ENCODE measurements around the gene SPEG. TPM values are rescaled to one million over a fixed set of nuclear protein-coding genes. Genes with fewer than 3 reads are reported as not detected.

The SPEG gene
- total and polyA plus RNA-seq, 3 donors from 2014 or later = 16.0 to 24.3 (median 23.0) TPM

- H3K9me3 ChIP-seq = no peaks in the 10 kb centered on the region
- no peak within 1 kb of the TSS for H3K27ac ChIP-seq
- no peaks in the 10 kb centered on the region for H3K36me3 ChIP-seq (ENCODE audit: low read depth, missing control alignments)
- H3K27me3 ChIP-seq = no peaks in the 10 kb centered on the region
- 33 to 47% methylated on average over 8 to 31 of the region's 31 CpGs for WGBS, 2 donors
- peaks cover 12% of the 10 kb centered on the region for H3K4me1 ChIP-seq
- no peak for TF ChIP-seq POLR2A (IDR thresholded peaks at IDR 0.05)
- TF ChIP-seq, protein P1, sequence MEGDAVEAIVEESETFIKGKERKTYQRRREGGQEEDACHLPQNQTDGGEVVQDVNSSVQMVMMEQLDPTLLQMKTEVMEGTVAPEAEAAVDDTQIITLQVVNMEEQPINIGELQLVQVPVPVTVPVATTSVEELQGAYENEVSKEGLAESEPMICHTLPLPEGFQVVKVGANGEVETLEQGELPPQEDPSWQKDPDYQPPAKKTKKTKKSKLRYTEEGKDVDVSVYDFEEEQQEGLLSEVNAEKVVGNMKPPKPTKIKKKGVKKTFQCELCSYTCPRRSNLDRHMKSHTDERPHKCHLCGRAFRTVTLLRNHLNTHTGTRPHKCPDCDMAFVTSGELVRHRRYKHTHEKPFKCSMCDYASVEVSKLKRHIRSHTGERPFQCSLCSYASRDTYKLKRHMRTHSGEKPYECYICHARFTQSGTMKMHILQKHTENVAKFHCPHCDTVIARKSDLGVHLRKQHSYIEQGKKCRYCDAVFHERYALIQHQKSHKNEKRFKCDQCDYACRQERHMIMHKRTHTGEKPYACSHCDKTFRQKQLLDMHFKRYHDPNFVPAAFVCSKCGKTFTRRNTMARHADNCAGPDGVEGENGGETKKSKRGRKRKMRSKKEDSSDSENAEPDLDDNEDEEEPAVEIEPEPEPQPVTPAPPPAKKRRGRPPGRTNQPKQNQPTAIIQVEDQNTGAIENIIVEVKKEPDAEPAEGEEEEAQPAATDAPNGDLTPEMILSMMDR (IDR thresholded peaks at IDR 0.05) = no peak
- intact Hi-C loops (cut with DNase I; ENCODE audit: low total_unique reads) = no loop called here
- no peak for DNase-seq
- no peak within 1 kb of the TSS for H3K4me3 ChIP-seq
These were observed 79.6 kb downstream of the SPEG start, which contains the start of gene ASIC4 for GRCh38 chr2:219514196-219514761. ASIC4 (plus strand) TSS chr2:219514482; CDS start chr2:219514725, 243 bp downstream.

- intact Hi-C loops (cut with DNase I; ENCODE audit: low total_unique reads) = no loop called here
- Histone ChIP-seq H3K36me3 (ENCODE audit: low read depth, missing control alignments) (no peaks in the 10 kb centered on the region), H3K27me3 (no peaks in the 10 kb centered on the region), H3K27ac (no peak overlapping the region), H3K9me3 (no peaks in the 10 kb centered on the region), H3K4me1 (peaks cover 8% of the 10 kb centered on the region), H3K4me3 (no peak overlapping the region)
- DNase-seq = no peak
- TF ChIP-seq, protein P1 (IDR thresholded peaks at IDR 0.05) = no peak
- no peak for TF ChIP-seq POLR2A (IDR thresholded peaks at IDR 0.05)
- 91% methylated on average over 8 to 21 of the region's 21 CpGs for WGBS, 2 donors
These were observed 80.2 kb downstream of the SPEG start for GRCh38 chr2:219514836-219515235.

- TF ChIP-seq POLR2A (IDR thresholded peaks at IDR 0.05) = no peak
- TF ChIP-seq, protein P1 (IDR thresholded peaks at IDR 0.05) = no peak
- 81 to 88% methylated on average over 15 to 17 of the region's 17 CpGs for WGBS, 2 donors
- Histone ChIP-seq H3K36me3 (ENCODE audit: low read depth, missing control alignments) (no peaks in the 10 kb centered on the region), H3K4me3 (no peak overlapping the region), H3K9me3 (no peaks in the 10 kb centered on the region), H3K27ac (no peak overlapping the region), H3K4me1 (no peaks in the 10 kb centered on the region), H3K27me3 (no peaks in the 10 kb centered on the region)
- no peak for DNase-seq
- intact Hi-C loops (cut with DNase I; ENCODE audit: low total_unique reads) = no loop called here
These were observed 81.4 kb downstream of the SPEG start for GRCh38 chr2:219515874-219516629.

DNA sequence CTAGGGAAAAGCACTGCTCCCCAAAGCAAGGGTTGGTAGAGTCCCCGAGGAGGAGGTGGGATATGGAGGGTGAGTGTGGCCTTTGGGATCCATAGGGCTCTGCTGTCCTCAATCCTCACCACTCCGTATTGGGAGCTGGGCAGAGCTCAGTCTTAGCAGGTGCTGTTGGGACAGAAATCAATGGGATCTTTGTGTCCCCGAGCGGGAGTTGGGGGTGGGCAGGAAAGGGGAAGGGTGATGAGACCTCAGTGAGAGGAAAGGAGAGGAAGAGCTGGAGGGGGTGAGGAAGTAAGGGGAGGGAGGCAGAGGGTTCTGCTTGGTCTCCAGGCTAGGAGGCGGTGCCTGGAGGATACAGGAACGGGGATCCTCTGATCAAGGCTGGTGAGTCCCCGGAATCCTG lies 82.2 kb downstream of the SPEG start:
- Histone ChIP-seq H3K36me3 (ENCODE audit: low read depth, missing control alignments) (no peaks in the 10 kb centered on the region), H3K27me3 (no peaks in the 10 kb centered on the region), H3K4me3 (no peak overlapping the region), H3K4me1 (no peaks in the 10 kb centered on the region), H3K27ac (no peak overlapping the region), H3K9me3 (no peaks in the 10 kb centered on the region)
- TF ChIP-seq, protein P1 (IDR thresholded peaks at IDR 0.05) = no peak
- no peak for TF ChIP-seq POLR2A (IDR thresholded peaks at IDR 0.05)
- intact Hi-C loops (cut with DNase I; ENCODE audit: low total_unique reads) = no loop called here
- 65 to 77% methylated on average over 7 of the region's 7 CpGs for WGBS, 2 donors
- DNase-seq = no peak
